ENCODE results near the gene RAB6A. TPM values are rescaled to one million over a fixed set of nuclear protein-coding genes. Genes with fewer than 3 reads are reported as not detected.
"Not testable (repeated sequence)": the region's sequence is repeated elsewhere in the genome, so short reads cannot be mapped to it uniquely, and the experiment has no call there.

RAB6A gene
- total RNA-seq, 1 donor from 2014 or later, result 222 TPM

DNA sequence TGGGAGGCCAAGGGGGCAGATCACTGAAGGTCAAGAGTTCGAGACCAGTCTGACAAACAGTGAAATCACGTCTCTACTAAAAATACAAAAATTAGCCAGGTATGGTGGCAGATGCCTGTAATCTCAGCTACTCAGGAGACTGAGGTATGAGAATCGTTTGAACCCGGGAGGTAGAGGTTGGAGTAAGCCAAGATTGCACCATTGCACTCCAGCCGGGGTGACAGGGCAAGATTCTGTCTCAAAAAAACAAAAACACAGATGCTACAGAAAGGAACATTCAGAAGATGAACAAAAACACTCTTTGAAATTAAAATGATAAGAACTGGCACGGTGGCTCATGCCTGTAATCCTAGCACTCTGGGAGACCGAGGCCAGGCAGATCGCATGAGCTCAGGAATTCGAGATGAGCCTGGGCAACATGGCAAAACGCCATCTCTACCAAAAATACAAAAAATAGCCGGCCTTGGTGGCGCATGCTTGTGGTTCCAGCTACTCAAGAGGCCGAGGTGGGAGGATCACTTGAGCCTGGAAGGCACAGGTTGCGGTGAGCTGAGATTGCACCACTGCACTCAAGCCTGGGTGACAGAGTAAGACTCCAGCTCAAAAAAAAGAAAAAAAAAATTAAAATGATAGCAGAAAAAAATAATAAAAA, 8.5 kb downstream of the RAB6A start:
- peaks cover 2% of the 10 kb centered on the region for H3K4me1 Mint-ChIP-seq (ENCODE audit: low read depth, unreplicated experiment)
- no peak overlapping the region for H3K4me3 Mint-ChIP-seq (ENCODE audit: unreplicated experiment)
- TF ChIP-seq, protein P1, sequence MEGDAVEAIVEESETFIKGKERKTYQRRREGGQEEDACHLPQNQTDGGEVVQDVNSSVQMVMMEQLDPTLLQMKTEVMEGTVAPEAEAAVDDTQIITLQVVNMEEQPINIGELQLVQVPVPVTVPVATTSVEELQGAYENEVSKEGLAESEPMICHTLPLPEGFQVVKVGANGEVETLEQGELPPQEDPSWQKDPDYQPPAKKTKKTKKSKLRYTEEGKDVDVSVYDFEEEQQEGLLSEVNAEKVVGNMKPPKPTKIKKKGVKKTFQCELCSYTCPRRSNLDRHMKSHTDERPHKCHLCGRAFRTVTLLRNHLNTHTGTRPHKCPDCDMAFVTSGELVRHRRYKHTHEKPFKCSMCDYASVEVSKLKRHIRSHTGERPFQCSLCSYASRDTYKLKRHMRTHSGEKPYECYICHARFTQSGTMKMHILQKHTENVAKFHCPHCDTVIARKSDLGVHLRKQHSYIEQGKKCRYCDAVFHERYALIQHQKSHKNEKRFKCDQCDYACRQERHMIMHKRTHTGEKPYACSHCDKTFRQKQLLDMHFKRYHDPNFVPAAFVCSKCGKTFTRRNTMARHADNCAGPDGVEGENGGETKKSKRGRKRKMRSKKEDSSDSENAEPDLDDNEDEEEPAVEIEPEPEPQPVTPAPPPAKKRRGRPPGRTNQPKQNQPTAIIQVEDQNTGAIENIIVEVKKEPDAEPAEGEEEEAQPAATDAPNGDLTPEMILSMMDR (IDR thresholded peaks at IDR 0.05; ENCODE audit: partially characterized antibody, unreplicated experiment), result no peak
- no peak for DNase-seq
- H3K27me3 Mint-ChIP-seq (ENCODE audit: unreplicated experiment), result peaks cover 3% of the 10 kb centered on the region
- no peaks in the 10 kb centered on the region for H3K9me3 Mint-ChIP-seq (ENCODE audit: unreplicated experiment)
- H3K27ac Mint-ChIP-seq (ENCODE audit: unreplicated experiment), result no peak overlapping the region
- H3K36me3 Mint-ChIP-seq (ENCODE audit: unreplicated experiment), result no peaks in the 10 kb centered on the region

DNA sequence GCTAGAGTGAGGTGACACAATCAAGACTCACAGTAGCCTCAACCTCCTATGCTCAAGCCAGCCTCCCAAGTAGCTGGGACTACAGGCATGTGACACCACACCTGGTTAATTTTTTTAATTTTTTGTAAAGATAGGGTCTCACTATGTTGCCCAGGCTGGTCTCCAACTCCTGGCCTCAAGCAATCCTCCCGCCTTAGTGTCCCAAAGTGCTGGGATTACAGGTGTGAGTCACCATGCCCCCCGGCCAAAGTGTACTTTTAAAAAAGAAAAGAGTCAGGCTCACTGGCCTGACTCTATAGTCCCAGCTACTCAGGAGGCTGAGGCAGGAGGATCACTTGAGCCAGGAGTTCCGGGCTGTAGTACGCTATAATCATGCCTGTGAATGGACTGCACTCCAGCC, 10.0 kb downstream of the RAB6A start:
- H3K4me3 Mint-ChIP-seq (ENCODE audit: unreplicated experiment); H3K36me3 Mint-ChIP-seq (ENCODE audit: unreplicated experiment); H3K9me3 Mint-ChIP-seq (ENCODE audit: unreplicated experiment); DNase-seq; H3K27ac Mint-ChIP-seq (ENCODE audit: unreplicated experiment); H3K4me1 Mint-ChIP-seq (ENCODE audit: low read depth, unreplicated experiment); H3K27me3 Mint-ChIP-seq (ENCODE audit: unreplicated experiment): not testable (repeated sequence)

DNA sequence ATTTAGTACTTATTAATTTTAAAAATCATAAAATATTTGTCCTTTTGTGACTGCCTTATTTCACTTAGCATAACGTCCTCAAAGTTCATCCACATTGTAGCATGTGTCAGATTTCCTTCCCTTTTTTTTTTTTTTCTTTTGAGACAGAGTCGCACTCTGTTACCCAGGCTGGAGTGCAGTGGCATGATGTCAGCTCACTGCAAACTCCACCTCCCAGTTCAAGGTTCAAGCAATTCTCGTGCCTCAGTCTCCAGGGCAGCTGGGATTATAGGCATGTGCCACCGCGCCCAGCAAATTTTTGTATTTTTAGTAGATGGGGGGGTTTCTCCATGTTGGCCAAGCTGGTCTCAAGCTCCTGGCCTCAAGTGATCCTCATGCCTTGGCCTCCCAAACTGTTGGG, 10.6 kb downstream of the RAB6A start:
- TF ChIP-seq, protein P1 (IDR thresholded peaks at IDR 0.05; ENCODE audit: partially characterized antibody, unreplicated experiment), result no peak
- H3K36me3 Mint-ChIP-seq (ENCODE audit: unreplicated experiment), result no peaks in the 10 kb centered on the region
- H3K9me3 Mint-ChIP-seq (ENCODE audit: unreplicated experiment), result no peaks in the 10 kb centered on the region
- no peak overlapping the region for H3K27ac Mint-ChIP-seq (ENCODE audit: unreplicated experiment)
- H3K27me3 Mint-ChIP-seq (ENCODE audit: unreplicated experiment), result peaks cover 3% of the 10 kb centered on the region
- H3K4me3 Mint-ChIP-seq (ENCODE audit: unreplicated experiment), result no peak overlapping the region
- no peak for DNase-seq
- peaks cover 2% of the 10 kb centered on the region for H3K4me1 Mint-ChIP-seq (ENCODE audit: low read depth, unreplicated experiment)

DNA sequence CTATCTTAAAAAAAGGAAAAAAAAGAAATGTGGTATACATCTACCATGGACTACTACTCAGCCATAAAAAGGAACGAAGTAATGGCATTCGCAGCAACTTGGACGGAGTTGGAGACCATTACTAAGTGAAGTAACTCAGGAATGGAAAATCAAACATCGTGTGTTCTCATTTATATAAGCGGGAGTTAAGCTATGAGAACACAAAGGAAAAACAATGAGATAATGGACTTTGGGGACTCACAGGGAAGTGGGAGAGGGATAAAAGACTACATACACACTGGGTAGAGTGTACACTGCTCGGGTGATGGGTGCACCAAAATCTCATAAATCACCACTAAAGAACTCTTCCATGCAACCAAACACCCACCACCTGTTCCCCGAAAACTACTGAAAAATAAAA, 11.8 kb downstream of the RAB6A start:
- TF ChIP-seq, protein P1 (IDR thresholded peaks at IDR 0.05; ENCODE audit: partially characterized antibody, unreplicated experiment), result no peak
- Mint-ChIP-seq H3K4me1 (ENCODE audit: low read depth, unreplicated experiment) (peaks cover 2% of the 10 kb centered on the region), H3K27me3 (ENCODE audit: unreplicated experiment) (peaks cover 3% of the 10 kb centered on the region), H3K27ac (ENCODE audit: unreplicated experiment) (no peak overlapping the region), H3K36me3 (ENCODE audit: unreplicated experiment) (no peaks in the 10 kb centered on the region), H3K9me3 (ENCODE audit: unreplicated experiment) (no peaks in the 10 kb centered on the region), H3K4me3 (ENCODE audit: unreplicated experiment) (no peak overlapping the region)
- no peak for DNase-seq

DNA sequence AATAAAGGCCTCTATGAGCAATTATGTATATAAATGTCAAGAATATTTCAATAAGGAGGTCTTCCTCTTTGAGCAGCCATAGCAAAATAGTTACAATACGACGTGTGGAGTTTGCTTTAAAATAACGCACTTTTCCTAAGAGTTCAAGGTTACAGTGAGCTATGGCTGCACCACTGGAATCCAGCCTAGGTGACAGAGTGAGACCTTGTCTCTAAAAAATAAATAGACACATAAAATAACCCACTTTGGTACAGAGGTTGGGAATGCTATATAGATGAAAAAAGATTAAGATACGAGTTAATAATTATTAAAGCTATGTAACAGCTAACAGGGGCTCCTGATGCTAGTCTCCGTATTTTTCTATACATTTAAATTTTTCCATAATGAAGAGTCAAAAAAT, 12.6 kb downstream of the RAB6A start:
- Mint-ChIP-seq H3K36me3 (ENCODE audit: unreplicated experiment) (no peaks in the 10 kb centered on the region), H3K4me3 (ENCODE audit: unreplicated experiment) (no peak overlapping the region), H3K4me1 (ENCODE audit: low read depth, unreplicated experiment) (peaks cover 5% of the 10 kb centered on the region), H3K27ac (ENCODE audit: unreplicated experiment) (no peak overlapping the region), H3K9me3 (ENCODE audit: unreplicated experiment) (no peaks in the 10 kb centered on the region), H3K27me3 (ENCODE audit: unreplicated experiment) (peaks cover 7% of the 10 kb centered on the region)
- TF ChIP-seq, protein P1 (IDR thresholded peaks at IDR 0.05; ENCODE audit: partially characterized antibody, unreplicated experiment), result no peak
- DNase-seq, result no peak
